Neural crest cell (in vitro differentiated cells): ENCODE results near the gene RXRA. TPM values are rescaled to one million over a fixed set of nuclear protein-coding genes. Genes with fewer than 3 reads are reported as not detected.
A peak's percentile ranks its signal among the peaks of the same experiment; 100 is the strongest.

Experiments
- DNase-seq: peaks from one replicate; pipeline ENCODE4 v3.0.0; 2021; ENCODE audit warnings: low read depth, mixed read lengths, low spot score
- H3K27ac Mint-ChIP-seq: one replicate; pipeline ENCODE4 v1.8.0; 2021; ENCODE audit warnings: mild to moderate bottlenecking, mixed read lengths; ENCODE audit not compliant: unreplicated experiment
- H3K27me3 Mint-ChIP-seq: 2 replicates; pipeline ENCODE4 v1.8.0; 2021; ENCODE audit warnings: low read depth, mild to moderate bottlenecking, mixed read lengths
- H3K36me3 Mint-ChIP-seq: 2 replicates; pipeline ENCODE4 v1.8.0; 2021; ENCODE audit warnings: low read depth, mild to moderate bottlenecking, mixed read lengths
- H3K4me1 Mint-ChIP-seq: 2 replicates; pipeline ENCODE4 v1.8.0; 2021; ENCODE audit warnings: mixed read lengths
- H3K4me3 Mint-ChIP-seq: one replicate; pipeline ENCODE4 v1.8.0; 2021; ENCODE audit warnings: mild to moderate bottlenecking, mixed read lengths
- H3K9me3 Mint-ChIP-seq: 2 replicates; pipeline ENCODE4 v1.8.0; 2021; ENCODE audit warnings: mixed read lengths
- total RNA-seq: library from RNA; stranded (reverse); gene quantifications from 2 replicates; pipeline ENCODE4 v1.2.1, GENCODE V29; 2021
- TF ChIP-seq, protein P1 (sequence below): fragments of 200-600 bp; sonication (generic); conservative IDR thresholded peaks from 2 replicates; pipeline ENCODE4 v1.5.0; 2021; ENCODE audit warnings: antibody characterized with exemption, mild to moderate bottlenecking

The RXRA gene
- total RNA-seq, 1 donor from 2014 or later, result 41.2 TPM

DNA sequence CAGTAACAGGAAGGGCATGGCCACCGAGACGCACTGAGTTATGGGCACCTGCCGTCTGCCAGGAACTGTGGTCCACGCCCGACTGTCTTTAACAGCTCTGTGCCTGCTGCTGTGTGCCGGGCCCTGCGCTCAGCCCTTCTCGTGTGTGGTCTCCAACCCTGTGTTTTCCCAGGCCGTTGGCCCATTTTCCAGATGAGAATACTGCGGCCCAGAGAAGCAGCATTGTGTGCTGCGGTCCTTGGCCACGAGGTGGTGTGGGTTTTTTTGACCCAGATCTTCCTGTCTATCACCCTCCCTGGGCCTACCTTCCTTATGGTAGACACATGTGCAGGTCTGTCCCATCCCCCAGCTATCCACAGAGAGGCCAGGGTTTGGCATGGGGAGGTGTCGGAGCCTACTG, 47.0 kb downstream of the RXRA start:
- Mint-ChIP-seq H3K9me3 (no peaks in the 10 kb centered on the region), H3K4me1 (peaks cover 25% of the 10 kb centered on the region), H3K27ac (no peak overlapping the region), H3K36me3 (no peaks in the 10 kb centered on the region), H3K27me3 (no peaks in the 10 kb centered on the region), H3K4me3 (no peak overlapping the region)
- DNase-seq, result no peak
- TF ChIP-seq, protein P1, sequence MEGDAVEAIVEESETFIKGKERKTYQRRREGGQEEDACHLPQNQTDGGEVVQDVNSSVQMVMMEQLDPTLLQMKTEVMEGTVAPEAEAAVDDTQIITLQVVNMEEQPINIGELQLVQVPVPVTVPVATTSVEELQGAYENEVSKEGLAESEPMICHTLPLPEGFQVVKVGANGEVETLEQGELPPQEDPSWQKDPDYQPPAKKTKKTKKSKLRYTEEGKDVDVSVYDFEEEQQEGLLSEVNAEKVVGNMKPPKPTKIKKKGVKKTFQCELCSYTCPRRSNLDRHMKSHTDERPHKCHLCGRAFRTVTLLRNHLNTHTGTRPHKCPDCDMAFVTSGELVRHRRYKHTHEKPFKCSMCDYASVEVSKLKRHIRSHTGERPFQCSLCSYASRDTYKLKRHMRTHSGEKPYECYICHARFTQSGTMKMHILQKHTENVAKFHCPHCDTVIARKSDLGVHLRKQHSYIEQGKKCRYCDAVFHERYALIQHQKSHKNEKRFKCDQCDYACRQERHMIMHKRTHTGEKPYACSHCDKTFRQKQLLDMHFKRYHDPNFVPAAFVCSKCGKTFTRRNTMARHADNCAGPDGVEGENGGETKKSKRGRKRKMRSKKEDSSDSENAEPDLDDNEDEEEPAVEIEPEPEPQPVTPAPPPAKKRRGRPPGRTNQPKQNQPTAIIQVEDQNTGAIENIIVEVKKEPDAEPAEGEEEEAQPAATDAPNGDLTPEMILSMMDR, result no peak

- peaks cover 20% of the 10 kb centered on the region for H3K4me1 Mint-ChIP-seq
- H3K27ac Mint-ChIP-seq, result no peak overlapping the region
- H3K36me3 Mint-ChIP-seq, result no peaks in the 10 kb centered on the region
- no peak overlapping the region for H3K4me3 Mint-ChIP-seq
- no peak for DNase-seq
- H3K9me3 Mint-ChIP-seq, result no peaks in the 10 kb centered on the region
- TF ChIP-seq, protein P1, result no peak
- no peaks in the 10 kb centered on the region for H3K27me3 Mint-ChIP-seq
Observed at GRCh38 chr9:134373953-134374300, 47.7 kb downstream of the RXRA start.

DNA sequence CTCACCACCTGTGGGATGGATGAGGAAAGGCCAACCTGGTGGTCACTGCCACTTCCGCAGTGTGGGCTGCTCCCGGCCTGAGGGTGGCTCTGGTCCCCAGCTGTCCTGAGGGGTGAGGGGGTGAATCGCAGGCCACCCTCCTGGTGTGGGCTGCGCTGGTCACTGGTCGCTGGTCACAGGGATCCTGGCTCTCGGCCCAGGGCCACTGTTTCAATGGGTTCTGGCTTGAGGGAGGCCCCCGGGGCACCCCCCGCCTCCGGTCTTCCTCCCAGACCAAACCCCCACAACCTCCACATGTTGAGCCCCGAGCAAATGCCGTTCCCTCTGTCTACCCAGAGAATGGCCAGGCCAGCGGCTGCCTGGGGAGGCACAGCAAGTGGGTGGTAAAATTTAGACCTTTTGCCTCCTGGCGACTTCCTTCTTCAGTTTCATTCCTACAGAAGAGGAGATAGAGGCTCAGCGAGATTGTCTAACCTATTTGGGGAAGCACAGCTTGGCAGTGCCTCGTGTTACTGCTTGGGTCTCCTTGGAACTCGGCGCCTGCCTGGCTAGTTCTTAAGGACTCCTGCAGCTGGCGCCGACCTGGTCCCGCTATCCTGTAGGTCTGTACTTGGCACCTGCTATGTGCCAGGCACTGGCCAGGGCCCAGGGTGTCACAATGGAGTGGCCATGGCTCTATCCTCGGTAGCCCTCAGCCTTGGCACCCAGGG, 48.2 kb downstream of the RXRA start:
- Mint-ChIP-seq H3K27ac (no peak overlapping the region), H3K36me3 (no peaks in the 10 kb centered on the region), H3K27me3 (no peaks in the 10 kb centered on the region), H3K4me1 (peaks cover 20% of the 10 kb centered on the region), H3K4me3 (no peak overlapping the region), H3K9me3 (no peaks in the 10 kb centered on the region)
- TF ChIP-seq, protein P1, result no peak
- no peak for DNase-seq

DNA sequence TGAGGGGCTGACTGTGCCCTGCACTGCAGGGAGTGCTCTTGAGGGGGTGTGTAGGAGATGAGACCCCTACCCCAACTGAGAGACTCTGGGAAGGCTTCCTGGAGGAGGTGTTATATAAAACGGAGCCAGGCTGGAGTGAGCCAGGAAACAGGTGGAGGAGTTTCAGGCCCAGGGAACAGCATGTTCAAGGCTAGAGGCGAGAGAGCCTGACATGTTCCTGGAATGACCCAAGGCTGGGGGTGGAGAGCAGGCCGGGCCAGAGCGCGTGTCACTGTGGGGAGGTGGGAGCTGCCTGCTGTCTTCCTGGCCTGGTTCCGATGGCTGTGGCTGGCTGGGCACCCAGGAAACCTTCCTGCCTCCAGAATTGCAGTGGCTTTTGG, 48.7 kb downstream of the RXRA start:
- Mint-ChIP-seq H3K4me1 (peaks cover 20% of the 10 kb centered on the region), H3K27me3 (no peaks in the 10 kb centered on the region), H3K36me3 (no peaks in the 10 kb centered on the region), H3K9me3 (no peaks in the 10 kb centered on the region), H3K27ac (peak overlapping the region; percentile 62), H3K4me3 (no peak overlapping the region)
- DNase-seq, result no peak
- TF ChIP-seq, protein P1, result no peak

GRCh38 chr9:134375430-134376385, 49.5 kb downstream of the RXRA start:
- Mint-ChIP-seq H3K27ac (peak overlapping the region; percentile 62), H3K4me3 (no peak overlapping the region)
- DNase-seq, result no peak

More at GRCh38 chr9:134375430-134376385, 49.5 kb downstream of the RXRA start:
- H3K4me1 Mint-ChIP-seq, result peaks cover 20% of the 10 kb centered on the region
- no peaks in the 10 kb centered on the region for H3K36me3 Mint-ChIP-seq
- H3K27me3 Mint-ChIP-seq, result no peaks in the 10 kb centered on the region
- no peaks in the 10 kb centered on the region for H3K9me3 Mint-ChIP-seq
- TF ChIP-seq, protein P1, result no peak
